ENCODE data around the gene LRFN5.

DNA sequence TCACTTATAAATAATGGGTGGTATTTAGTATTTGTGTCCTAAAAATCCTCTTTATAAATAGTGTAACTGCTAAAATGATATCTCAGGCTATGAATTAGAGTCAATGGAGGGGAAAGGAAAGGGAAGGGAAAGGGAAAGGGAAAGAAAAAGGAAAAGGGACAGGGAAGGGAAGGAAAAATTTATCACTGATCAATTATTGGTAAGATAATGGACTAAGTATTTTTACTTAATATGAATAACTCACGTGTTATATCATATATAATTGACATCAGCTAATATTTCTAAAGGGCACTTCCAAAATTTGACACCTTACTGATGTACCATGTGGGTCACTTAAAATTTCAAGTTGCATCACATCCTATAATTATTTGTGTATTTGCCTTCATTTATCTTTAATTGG, 193.1 kb downstream of the LRFN5 start:
- TF ChIP-seq, protein P1, sequence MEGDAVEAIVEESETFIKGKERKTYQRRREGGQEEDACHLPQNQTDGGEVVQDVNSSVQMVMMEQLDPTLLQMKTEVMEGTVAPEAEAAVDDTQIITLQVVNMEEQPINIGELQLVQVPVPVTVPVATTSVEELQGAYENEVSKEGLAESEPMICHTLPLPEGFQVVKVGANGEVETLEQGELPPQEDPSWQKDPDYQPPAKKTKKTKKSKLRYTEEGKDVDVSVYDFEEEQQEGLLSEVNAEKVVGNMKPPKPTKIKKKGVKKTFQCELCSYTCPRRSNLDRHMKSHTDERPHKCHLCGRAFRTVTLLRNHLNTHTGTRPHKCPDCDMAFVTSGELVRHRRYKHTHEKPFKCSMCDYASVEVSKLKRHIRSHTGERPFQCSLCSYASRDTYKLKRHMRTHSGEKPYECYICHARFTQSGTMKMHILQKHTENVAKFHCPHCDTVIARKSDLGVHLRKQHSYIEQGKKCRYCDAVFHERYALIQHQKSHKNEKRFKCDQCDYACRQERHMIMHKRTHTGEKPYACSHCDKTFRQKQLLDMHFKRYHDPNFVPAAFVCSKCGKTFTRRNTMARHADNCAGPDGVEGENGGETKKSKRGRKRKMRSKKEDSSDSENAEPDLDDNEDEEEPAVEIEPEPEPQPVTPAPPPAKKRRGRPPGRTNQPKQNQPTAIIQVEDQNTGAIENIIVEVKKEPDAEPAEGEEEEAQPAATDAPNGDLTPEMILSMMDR (conservative IDR thresholded peaks at IDR 0.05; ENCODE audit: low read length): no peak
- no peak for TF ChIP-seq EZH2phosphoT487 (IDR thresholded peaks at IDR 0.05; ENCODE audit: borderline replicate concordance)

Measured in Loucy (cell line).